Right lung (tissue), 5 donors: ENCODE data around the gene PROSER3. TPM values are rescaled to one million over a fixed set of nuclear protein-coding genes. Genes with fewer than 3 reads are reported as not detected.
"Not testable (repeated sequence)": the region's sequence is repeated elsewhere in the genome, so short reads cannot be mapped to it uniquely, and the experiment has no call there.

Source experiments
- DNase-seq, 2 donors: peaks; one replicate each; pipeline ENCODE4 v3.0.0-alpha.2; 2013
- polyA plus RNA-seq, 5 donors: library from polyadenylated mRNA; unstranded; fragments of 120-200 nt; gene quantifications; one replicate each; pipeline versions ENCODE4 v1.2.1 to v1.2.3, GENCODE V29; 2013; ENCODE audit warnings: inconsistent platforms in 1 of 5, low replicate concordance in 1 of 5; ENCODE audit not compliant: insufficient read length in 5 of 5, insufficient read depth in 1 of 5

The PROSER3 gene
- polyA plus RNA-seq, 5 donors: 15.9 to 21.4 (median 20.2) TPM

DNA sequence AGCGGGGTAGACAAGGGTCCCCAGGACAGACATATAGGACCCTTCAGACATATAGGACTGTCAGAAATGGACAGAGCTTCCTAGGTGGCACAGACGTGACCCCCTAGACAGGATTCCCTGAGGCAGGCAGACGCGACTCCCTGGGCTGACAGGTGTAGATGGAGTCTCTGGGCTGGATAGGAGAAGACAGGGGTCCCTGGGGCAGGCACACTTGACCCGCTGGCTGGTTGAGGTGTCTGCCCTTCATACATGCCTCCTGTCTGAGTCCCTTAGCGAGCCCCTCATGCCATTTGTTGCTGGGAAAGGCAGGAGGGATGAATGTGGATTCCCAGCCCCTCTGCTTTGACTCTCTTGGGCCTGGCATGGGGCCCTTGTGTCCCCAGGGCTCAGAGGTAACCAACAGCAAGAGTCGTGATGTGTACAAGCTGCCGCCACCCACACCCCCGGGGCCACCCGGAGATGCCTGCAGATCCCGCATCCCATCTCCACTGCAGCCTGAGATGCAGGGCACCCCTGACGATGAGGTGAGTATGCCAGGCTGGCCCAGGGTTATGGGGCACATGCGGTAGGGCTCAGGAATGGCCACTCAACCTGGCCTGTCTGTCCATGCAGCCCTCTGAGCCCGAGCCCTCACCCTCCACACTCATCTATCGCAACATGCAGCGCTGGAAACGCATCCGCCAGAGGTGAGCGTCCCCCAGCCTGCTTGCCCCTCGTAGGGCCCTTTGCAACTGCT, 4.2 kb upstream of the PROSER3 start:
- no peak for DNase-seq

DNA sequence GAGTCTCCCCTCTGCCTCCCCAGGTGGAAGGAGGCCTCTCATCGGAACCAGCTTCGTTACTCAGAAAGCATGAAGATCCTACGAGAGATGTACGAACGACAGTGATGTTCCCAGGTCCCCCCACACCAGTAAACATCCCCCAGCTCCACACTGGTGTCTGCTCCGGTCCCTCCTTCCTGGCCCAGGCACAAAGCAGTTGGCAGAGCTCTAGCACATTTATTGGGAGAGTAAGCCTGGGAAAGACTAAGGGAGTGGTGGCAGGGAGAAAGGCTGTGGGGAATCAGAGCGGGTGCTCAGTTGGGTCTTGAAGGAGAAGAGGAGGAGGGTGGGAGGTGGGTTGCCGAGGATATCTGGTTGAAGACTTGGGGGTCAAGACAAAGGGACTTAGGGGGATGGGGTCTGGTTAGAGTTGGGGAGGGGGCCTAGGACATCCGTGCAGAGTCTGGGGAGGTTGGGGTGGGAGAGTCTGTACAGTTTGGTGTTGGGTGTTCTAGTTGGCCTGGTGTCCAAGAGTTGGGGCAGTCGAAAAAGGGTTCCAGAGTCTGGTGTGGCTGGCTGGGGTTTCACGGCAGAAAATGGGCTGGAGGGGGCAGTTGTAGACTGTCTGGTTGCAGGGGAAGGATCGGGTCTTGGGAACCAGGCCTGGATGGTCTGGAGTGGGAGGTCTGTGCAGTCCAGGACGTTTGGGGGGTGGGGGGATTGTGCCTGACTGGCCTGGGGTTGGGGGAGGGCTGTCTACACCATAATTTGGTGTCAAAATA, 3.4 kb upstream of the PROSER3 start:
- no peak for DNase-seq

DNA sequence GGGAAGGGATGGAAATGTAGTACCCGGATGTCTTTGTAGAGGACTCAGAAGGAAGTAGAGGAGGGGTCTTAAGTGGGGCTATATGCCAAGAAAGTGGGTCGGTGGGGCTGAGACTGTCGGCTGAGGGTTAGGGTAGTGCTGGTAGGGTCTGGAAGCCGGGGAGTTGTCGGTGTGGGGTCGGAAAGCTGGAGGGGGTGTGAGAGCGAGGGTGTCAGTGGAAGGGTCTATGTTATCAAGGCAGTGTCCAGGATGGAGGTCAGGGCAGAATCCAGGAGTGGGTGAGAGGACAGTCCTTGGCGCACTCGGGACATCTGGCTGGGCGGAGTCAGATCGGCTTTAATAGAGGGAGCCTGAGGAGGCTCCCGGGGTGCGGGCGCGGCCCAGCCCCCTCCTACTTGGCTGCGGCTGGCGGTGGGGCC, 2.8 kb upstream of the PROSER3 start:
- no peak for DNase-seq

DNA sequence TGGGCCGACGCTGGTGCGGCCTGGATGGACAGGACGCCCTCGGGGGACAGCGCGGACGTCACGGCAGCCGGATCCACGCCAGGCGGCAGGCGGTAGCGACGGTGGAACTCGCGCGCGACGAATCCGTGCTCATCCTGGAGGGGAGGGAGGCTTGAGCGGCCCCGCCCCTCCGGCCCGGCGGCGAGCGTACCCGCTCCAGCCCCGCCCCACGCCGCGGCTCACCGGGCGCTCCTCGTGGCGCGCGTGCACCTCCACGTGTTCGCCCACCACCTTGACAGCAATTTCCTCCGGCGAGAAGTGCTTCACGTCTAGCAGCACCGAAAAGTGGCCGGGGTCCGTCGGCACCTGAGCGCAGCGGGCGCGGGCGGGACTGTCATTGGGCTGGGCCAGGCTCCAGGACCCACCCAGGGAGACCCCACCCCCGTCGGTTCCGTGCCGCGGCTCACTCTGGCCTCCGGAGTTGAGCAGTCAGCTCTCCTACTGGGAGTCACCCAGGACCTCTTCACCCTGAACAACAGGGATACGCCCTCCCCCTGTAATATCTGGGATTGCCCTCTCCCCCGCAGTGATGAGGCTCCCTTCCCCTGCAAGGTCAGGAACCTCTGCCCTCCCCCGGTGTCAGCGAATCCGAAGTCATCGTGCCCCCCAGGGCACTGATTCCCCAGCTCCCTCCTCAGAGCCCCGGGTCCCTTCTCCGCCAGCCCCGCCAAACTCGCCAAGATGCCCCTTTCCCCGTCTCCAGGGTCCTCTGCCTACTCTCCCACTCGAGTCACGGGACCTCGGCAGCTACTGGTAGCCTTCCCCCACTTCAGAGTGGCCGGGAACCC, 2.2 kb upstream of the PROSER3 start:
- peak; percentile 44 to 53 for DNase-seq

DNA sequence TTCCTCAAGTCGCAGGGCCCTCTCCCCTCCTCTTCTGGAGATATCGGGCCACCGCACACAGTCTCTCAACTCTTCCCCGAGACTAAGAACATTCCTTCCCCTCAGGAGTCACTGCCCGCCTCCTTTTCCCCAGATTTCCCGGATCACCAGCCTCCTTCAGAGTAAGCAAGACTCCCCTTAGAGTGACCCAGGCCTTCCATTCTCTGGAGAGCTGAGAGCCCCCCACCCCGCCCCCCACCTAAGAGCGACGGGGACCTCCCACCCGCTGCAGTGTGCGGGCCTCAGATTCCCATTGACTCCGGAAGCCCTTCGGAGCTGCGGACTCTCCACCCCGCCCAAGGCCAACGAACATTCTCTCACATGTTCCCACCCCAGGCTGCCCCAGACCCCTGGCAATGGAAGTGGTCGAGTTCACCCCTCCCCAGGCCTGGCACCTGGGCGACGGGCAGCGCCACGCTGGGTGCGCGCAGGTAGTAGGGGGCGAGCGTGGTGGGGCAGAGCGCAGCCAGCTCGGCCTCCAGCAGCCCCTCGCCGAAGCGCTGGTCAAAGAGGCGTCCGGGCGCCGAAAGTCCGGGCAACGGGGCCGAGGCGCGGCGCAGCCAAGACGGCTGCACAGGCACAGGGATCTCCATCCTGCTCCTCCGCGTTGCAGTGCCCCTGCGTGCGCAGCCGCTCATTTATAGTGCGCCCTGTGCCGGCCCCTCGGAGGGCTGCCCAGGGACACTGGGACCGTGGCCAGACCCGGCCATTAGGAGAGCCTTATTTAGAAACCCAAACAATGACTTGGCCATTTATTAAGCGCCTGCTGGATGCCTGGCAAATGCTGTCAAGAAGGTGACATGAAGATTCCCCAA, 1.4 kb upstream of the PROSER3 start, which contains the start of gene HSPB6:
HSPB6 (minus strand) TSS at position 653 of the 854 bp plus-strand sequence; CDS start at position 632, 21 bp downstream.
- peak; percentile 80 for DNase-seq

DNA sequence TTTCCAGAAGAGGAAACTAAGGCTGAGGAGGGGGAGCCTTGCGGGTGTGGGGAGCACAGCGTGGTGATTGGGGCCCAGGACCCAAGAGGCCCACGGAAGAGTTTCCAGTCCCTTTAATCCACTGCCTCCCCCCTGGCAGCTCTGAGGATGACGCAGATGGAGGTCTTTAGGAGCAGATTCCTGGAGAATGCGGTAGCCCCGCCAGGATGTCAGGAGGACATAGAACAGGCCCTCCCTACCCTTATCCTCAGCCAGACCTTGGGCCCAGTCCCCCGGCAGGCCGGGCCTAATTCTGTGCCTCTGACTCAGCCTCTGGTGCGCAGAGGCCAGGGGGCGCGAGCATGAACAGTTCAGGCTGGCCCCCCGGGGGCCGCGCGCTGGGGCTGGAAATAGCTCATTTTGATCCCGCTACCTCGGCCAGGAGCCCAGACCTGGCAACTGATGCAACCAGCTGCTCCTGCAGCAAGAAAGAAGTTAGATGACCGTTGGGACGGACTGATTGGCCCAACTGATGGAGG, 686 bp upstream of the PROSER3 start:
- peak; percentile 87 to 88 for DNase-seq

DNA sequence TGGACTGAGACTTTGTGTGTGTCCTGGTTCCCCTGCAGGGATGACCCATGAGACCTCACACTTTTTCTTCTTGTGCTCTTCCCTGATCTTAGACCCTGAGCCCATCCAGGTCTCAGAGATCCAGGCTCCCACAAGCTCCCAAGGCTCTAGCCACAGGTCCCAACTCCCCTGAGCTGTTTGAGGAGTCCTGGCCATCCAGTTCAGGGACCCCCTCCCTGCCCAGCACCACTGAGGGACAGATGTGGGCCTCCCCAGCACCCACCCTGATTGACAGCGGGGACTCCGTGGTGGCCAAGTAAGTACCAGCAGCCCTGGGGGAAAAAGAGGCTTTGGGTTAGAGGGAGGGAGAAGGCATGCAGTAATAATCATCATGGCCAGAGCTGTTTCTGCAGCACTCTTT, 1.7 kb downstream of the PROSER3 start:
- no peak for DNase-seq

DNA sequence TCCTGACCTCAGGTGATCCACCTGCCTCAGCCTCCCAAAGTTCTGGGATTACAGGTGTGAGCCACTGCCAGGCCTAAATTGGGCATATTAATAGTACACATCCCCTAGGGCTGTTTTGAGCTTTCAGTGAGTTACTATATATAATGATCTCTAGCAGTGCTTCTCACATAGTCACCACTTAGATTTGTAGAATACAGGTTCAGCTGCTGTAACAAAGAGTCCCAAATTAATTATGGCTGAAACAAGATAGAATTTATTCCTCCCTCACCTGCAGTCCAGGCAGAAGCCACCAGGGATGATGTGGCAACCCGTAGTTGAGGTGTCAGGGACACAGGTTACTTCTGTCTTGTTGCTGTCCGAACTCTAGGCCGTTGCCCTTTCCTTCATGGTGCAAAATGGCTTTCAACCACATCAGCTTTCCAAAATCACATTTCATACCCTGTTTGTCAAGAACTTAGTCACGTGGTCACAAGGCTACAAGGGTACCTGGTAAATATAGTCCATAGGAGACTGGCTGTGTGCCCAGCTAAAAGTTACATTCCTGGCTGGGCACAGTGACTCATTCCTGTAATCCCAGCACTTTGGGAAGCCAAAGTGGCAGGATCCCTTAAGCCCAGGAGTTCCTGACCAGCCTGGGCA, 2.9 kb downstream of the PROSER3 start:
- no peak for DNase-seq

DNA sequence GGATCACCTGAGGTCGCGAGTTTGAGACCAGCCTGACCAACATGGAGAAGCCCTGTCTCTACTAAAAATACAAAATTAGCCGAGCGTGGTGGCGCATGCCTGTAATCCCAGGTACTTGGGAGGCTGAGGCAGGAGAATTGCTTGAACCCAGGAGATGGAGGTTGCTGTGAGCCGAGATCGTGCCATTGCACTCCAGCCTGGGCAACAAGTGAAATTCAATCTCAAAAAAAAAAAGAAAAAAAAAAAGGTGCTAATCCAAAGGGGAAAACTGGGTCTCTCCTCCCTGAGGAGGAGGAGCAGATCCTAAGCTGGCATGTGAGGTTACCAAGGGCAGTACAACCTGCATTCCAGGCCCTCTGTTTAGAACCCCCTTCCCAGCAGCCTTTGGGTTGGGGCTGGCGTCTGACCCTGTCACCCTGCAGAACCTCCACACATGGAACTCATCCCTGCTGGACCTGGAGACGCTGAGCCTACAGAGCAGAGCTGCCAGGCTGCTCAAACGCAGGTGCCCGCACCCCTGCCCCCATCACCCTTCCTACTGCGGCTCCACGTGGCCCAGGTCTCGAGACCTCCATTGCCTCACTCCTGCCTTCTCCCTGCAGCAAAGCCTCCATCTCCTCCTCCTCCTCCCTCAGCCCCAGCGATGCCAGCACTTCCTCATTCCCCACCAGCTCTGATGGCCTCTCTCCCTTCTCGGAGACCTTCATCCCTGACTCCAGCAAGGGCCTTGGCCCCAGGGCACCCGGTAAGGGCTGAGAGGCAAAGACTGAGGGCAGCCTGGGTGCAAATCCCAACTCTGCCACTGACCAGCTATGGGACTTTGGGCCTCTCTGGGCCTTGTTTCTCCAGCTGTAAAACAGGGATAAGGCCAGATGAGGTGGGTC, 6.7 kb downstream of the PROSER3 start:
- no peak for DNase-seq

DNA sequence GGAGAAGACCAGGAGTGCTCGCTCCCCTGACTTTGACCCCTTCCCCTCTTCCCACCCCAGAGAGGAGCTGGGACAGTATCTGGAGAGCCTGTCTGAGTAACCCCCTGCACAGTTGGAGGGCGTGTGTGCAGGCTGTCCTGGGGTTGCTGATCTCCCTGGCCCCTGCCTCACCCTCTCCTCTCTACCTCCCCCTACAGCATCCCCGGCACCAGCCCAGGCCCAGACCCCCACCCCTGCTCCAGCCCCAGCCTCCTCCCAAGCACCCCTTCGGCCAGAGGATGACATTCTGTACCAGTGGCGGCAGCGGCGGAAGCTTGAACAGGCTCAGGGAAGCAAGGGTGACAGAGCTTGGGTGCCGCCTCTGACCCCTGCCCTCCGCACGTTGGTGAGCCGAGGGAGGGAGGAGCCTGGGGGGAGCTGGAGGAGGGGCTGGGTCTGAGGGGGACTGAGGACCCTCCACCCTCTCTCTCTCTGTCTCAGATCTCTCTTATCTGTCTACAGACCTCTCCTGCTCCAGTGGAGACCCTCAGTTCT, 8.7 kb downstream of the PROSER3 start:
- DNase-seq: no peak

DNA sequence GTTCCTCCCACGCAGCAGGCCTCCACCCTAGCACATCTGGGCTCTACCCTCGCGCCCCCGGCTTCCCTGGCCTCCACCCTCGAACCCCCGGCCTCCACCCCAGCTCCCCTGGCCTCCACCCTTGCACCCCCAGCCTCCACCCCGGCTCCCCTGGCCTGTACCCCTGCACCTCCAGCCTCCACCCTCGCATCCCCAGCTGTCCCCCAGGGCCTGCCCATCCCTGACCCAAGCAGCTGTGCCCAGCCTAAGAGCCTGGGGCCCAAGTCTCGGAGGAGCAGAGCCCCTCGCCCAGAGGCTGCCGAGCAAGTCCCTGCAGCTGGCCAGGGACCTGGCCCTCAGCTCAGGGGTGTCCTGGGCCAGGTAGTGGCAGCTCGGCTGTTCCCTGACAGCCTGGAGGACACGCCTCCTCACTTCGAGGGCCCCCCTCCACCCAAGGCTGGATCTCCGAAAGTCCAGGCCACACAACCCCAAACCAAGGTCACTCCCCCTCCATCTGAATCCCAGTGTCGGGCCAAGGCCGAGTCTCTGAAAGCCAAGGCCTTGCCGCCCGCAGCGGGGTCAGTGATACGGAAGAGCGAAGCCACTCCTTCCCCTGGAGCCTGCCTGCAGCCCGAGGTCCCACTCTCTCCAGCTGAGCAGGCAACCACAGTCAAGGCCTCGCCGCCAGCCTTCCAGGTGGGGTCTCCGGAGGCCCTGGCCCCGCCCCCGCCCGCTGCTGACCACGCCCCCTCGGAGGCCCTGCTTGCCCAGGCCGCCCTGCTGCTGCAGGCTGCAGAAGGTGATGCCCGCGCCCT, 9.5 kb downstream of the PROSER3 start:
- peak in 1 of 2 donors; percentile 26 for DNase-seq

DNA sequence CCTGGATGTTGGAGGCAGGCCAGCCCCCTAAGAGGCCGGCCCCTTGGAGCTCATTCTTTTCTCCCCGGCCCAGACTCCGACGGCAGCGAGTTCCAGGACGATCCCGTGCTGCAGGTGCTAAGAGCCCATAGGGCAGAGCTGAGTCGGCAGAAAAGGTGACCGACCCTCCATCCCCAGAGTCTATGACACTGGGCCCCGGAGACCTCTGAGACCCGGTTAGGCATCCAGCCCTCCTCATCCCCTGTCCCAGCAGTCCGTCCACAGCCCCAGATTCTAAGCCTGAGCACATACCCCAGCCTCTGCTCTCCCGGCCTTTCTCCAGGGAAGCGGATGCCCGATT, 10.1 kb downstream of the PROSER3 start:
- no peak for DNase-seq

DNA sequence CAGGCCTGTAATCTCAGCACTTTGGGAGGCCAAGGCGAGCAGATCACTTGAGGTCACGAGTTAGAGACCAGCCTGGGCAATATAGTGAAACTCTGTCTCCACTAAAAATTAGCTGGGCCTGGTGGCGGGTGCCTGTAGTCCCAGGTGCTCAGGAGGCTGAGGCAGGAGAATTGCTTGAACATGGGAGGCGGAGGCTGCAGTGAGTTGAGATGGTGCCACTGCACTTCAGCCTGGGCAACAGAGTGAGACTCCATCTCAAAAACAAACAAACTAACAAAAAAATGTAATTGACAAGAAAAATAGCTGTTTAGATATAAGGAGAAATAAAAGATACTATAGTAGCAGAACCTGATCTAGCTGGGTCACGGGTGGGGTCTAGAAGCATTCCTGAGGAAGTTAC, 14.4 kb downstream of the PROSER3 start:
- not testable (repeated sequence) for DNase-seq

DNA sequence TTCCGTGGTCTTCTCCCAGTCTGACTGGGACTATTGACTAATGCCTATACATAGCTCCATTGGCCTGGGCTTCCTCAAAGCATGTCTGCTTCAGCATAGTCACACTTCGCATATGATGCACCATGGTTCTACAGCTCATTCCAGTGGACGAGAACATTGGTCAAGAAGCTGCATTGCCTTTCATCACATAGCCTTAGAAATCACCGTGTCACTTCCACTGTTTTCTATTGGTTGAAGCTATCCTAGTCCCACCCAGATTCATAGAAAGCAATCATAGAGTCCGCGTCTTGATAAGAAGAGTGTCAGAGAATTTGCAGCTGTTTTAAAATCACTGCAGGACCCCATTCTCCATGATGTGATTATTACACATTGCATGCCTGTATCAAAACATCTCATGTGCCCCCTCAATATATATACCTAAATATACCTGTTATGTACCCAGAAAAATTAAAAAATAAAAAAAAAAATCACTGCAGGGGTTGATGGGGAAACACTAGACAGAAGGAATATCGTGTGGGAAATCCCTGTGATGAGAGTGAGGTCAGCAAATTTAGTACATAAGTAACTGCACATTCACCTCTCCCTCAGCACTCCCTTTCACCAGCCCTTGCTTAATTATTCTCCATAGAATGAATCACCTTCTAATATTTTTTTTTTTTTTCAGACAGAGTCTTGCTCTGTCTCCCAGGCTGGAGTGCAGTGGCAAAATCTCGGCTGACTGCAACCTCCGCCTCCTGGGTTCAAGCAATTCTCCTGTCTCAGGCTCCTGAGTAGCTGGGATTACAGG, 15.2 kb downstream of the PROSER3 start:
- peak in 1 of 2 donors; percentile 23 for DNase-seq

DNA sequence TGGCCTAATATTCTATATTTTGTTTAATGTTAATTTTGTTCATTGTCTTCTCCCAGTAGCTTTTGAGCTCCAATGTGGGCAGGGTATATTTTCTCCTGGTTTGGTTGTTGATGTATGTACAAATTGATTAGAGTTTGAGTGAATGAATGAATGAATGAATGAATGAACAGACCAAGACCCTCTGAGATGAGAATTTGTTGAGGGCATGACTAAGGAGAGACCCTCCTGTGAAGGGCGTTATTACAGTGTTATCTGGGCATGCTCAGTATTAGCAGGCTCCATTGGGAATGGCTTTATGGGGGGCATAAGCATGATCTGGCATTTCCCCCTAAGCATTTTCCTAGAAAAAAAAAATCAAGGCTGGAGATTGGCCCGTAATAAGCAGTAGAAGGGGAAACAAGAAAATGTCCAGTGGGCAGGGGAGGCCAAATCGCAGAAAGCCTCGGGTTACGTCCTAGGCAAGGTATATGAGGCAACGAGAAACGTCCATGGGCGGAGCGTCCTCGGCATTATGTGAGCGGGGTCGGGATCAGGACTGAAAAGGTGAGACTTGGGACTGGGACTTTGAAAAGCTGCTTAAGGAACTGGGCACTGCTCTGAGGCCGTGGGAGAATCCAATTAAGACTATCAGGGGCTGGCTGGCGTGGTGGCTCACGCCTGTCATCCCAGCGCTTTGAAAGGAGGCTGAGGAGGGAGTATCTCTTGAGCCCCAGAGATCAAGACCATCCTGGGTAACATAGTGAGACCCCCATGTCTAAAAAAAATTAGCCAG, 16.5 kb downstream of the PROSER3 start:
- no peak for DNase-seq

DNA sequence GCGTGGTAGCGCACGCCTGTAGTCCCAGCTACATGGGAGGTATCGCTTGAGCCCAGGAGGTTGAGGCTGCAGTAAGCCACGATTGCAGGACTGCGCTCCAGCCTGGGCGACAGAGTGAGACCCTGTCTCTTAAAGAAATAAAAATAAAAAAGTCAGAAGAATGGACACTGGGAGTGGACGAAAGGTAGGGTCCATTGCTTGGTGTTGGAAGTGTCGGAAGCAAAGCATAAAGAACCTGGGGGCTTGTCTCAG, 17.0 kb downstream of the PROSER3 start:
- no peak for DNase-seq
